ENCODE measurements around the gene ATOSA. TPM values are rescaled to one million over a fixed set of nuclear protein-coding genes. Genes with fewer than 3 reads are reported as not detected.

ATOSA gene
- total RNA-seq, 1 experiment from 2014 or later: 5.8 TPM

DNA sequence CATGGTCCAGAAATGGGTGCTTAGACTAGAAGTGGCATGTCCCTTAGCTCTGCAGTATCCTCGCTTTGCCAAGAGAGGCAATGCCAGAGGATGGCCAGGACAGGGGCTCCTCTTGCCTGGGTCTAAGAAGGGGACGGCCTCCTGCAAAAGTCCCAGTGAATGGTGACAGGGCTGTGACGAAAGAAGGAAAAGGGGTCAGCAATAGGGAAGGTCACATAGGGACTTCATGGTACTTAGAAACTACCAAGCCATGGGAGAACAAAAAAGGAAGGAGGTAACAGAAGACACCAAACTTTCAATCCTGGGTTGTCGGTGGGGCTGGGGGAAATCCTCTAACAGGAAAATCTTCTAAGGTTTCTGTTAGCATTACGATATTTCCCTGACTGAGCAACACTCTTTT is 36.2 kb upstream of the ATOSA start:
- Histone ChIP-seq H2BK12ac (ENCODE audit: insufficient read length, low read depth, low read length) (no peak overlapping the region), H3K9ac (ENCODE audit: extremely low read depth, insufficient read length, low read length) (no peak overlapping the region), H3K27me3 (ENCODE audit: insufficient read depth, low read length) (no peaks in the 10 kb centered on the region), H3K56ac (ENCODE audit: insufficient read length, low read depth, low read length) (no peak overlapping the region), H4K8ac (replicated peaks; ENCODE audit: insufficient read length, low read depth, low read length) (no peak overlapping the region), H2BK20ac (ENCODE audit: low read depth, low read length, poor library complexity, severe bottlenecking) (no peak overlapping the region), H3K23ac (ENCODE audit: insufficient read length, low read depth, low read length) (no peak overlapping the region), H3K4me2 (ENCODE audit: insufficient read depth, insufficient read length, low read length) (no peak overlapping the region), H3K23me2 (ENCODE audit: insufficient read length, low read depth, low read length, poor library complexity, severe bottlenecking) (no peaks in the 10 kb centered on the region), H3K4me1 (ENCODE audit: insufficient read depth, low read length) (peaks cover 3% of the 10 kb centered on the region; the same call in 1 of the 2 replicates), H4K20me1 (ENCODE audit: control insufficient read depth, insufficient read depth, insufficient read length) (no peaks in the 10 kb centered on the region), H3K79me2 (ENCODE audit: insufficient read depth, low read length) (no peaks in the 10 kb centered on the region), H3K4ac (ENCODE audit: low read depth, low read length) (no peak overlapping the region), H2BK15ac (ENCODE audit: low read depth, low read length) (no peak overlapping the region), H3K27ac (ENCODE audit: insufficient read length, low read depth, low read length) (no peak overlapping the region), H2BK5ac (ENCODE audit: insufficient read length, low read length) (no peak overlapping the region), H3T11ph (ENCODE audit: low read length) (no peak overlapping the region), H2AK5ac (ENCODE audit: insufficient read length, low read length) (no peak overlapping the region), H2AFZ (ENCODE audit: low read length) (no peak overlapping the region), H3K79me1 (ENCODE audit: insufficient read depth, low read depth, low read length, poor library complexity, severe bottlenecking) (no peaks in the 10 kb centered on the region), H3K9me3 (ENCODE audit: control insufficient read depth, low read depth, low read length) (no peaks in the 10 kb centered on the region), H2BK120ac (ENCODE audit: low read depth, low read length, poor library complexity, severe bottlenecking) (no peak overlapping the region), H4K91ac (ENCODE audit: insufficient read length, low read depth, low read length) (no peak overlapping the region), H4K5ac (ENCODE audit: insufficient read length, low read depth, low read length) (no peak overlapping the region), H3K14ac (ENCODE audit: insufficient read depth, low read length) (no peak overlapping the region), H3K18ac (ENCODE audit: insufficient read length, low read depth, low read length) (no peak overlapping the region)
- Mint-ChIP-seq H3K27me3 (ENCODE audit: low read depth) (no peaks in the 10 kb centered on the region; the same call in 1 of the 2 replicates), H3K36me3 (ENCODE audit: insufficient read depth in 1 of 3, low read depth in 3 of 3) (no peaks in the 10 kb centered on the region), H3K9me3 (no peaks in the 10 kb centered on the region), H3K4me1 (peaks cover 7 to 14% of the 10 kb centered on the region in 2 experiments), H3K4me3 (no peak overlapping the region; a peak in 1 of 5 replicates), H3K27ac (no peak overlapping the region)
- no CpG with 5 or more reads among the region's 5 CpGs for WGBS (ENCODE audit: extremely low coverage, insufficient read length, low lambda C conversion rate)
- TF ChIP-seq, protein P1, sequence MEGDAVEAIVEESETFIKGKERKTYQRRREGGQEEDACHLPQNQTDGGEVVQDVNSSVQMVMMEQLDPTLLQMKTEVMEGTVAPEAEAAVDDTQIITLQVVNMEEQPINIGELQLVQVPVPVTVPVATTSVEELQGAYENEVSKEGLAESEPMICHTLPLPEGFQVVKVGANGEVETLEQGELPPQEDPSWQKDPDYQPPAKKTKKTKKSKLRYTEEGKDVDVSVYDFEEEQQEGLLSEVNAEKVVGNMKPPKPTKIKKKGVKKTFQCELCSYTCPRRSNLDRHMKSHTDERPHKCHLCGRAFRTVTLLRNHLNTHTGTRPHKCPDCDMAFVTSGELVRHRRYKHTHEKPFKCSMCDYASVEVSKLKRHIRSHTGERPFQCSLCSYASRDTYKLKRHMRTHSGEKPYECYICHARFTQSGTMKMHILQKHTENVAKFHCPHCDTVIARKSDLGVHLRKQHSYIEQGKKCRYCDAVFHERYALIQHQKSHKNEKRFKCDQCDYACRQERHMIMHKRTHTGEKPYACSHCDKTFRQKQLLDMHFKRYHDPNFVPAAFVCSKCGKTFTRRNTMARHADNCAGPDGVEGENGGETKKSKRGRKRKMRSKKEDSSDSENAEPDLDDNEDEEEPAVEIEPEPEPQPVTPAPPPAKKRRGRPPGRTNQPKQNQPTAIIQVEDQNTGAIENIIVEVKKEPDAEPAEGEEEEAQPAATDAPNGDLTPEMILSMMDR (conservative IDR thresholded peaks at IDR 0.05): no peak
- no peak for DNase-seq
